ENCODE measurements around the gene KDM4E.
"Not testable (repeated sequence)": the region's sequence is repeated elsewhere in the genome, so short reads cannot be mapped to it uniquely, and the experiment has no call there.

Gene KDM4E

GRCh38 chr11:95035316-95035715, 10.3 kb downstream of the KDM4E start:
- TF ChIP-seq CTCF (conservative IDR thresholded peaks at IDR 0.05): no peak
- H3K27ac ChIP-seq: no peak overlapping the region

- not testable (repeated sequence) for H3K27ac ChIP-seq
These were observed 12.4 kb downstream of the KDM4E start for GRCh38 chr11:95037356-95038035.

GRCh38 chr11:95042239-95042638, 17.2 kb downstream of the KDM4E start:
- H3K27ac ChIP-seq: no peak overlapping the region
- no peak for TF ChIP-seq CTCF (conservative IDR thresholded peaks at IDR 0.05)

- no peak for TF ChIP-seq CTCF (conservative IDR thresholded peaks at IDR 0.05)
- no peak overlapping the region; the same call in 1 of the 2 replicates for H3K27ac ChIP-seq
These were observed 17.8 kb downstream of the KDM4E start for GRCh38 chr11:95042906-95043305.

- no peak for TF ChIP-seq CTCF (conservative IDR thresholded peaks at IDR 0.05)
- H3K27ac ChIP-seq: peak overlapping the region; percentile 18
These were observed 19.0 kb downstream of the KDM4E start for GRCh38 chr11:95044010-95044409.

GRCh38 chr11:95045812-95046211, 20.8 kb downstream of the KDM4E start:
- no peak for TF ChIP-seq CTCF (conservative IDR thresholded peaks at IDR 0.05)
- no peak overlapping the region for H3K27ac ChIP-seq

GRCh38 chr11:95049122-95049521, 24.1 kb downstream of the KDM4E start, which contains the start of gene KDM4F:
Gene KDM4F, plus strand, starts transcription at chr11:95049422.
- not testable (repeated sequence) for H3K27ac ChIP-seq

- no peak for TF ChIP-seq CTCF (conservative IDR thresholded peaks at IDR 0.05)
- H3K27ac ChIP-seq: no peak overlapping the region
These were observed 25.6 kb downstream of the KDM4E start for GRCh38 chr11:95050595-95051202.

Measured in VCaP (cell line).